Activated CD8-positive, alpha-beta memory T cell treated with anti-CD3 and anti-CD28 coated beads for 36 hours (primary cell): ENCODE results near the gene EHMT1. TPM values are rescaled to one million over a fixed set of nuclear protein-coding genes. Genes with fewer than 3 reads are reported as not detected.
"Not testable (repeated sequence)": the region's sequence is repeated elsewhere in the genome, so short reads cannot be mapped to it uniquely, and the experiment has no call there.

Experiments used
- CTCF ChIA-PET: fragments of 350-600 bp; sonication (Branson Sonifier 250); formaldehyde crosslinking; loops from one replicate; lab custom pipeline; 2021; ENCODE audit warnings: antibody characterized with exemption; lab: Charles Lee
- POLR2A ChIA-PET: fragments of 350-600 bp; sonication (Branson Sonifier 250); formaldehyde crosslinking; loops from one replicate; lab custom pipeline; 2021; ENCODE audit warnings: antibody characterized with exemption; lab: Charles Lee
- total RNA-seq, 2 experiments: library from RNA; stranded (reverse); gene quantifications; one replicate each; pipeline ENCODE4 v1.2.3, GENCODE V29; 2021

The EHMT1 gene
- total RNA-seq, 2 experiments from 2014 or later, result 69.9 to 75.4 TPM

GRCh38 chr9:137876269-137876668, 257.5 kb downstream of the EHMT1 start:
- POLR2A ChIA-PET, result no interaction called here
- CTCF ChIA-PET, result no interaction called here

- POLR2A ChIA-PET, result no interaction called here
These were observed 258.1 kb downstream of the EHMT1 start for GRCh38 chr9:137876781-137877386.

GRCh38 chr9:137877506-137878122, 258.8 kb downstream of the EHMT1 start, which contains the start of gene CACNA1B:
TSS of gene CACNA1B (plus strand) at chr9:137877782. CDS start at chr9:137877934, 152 bp downstream.
- CTCF ChIA-PET, result interaction anchor here (0.5 kb wide), 1 partner anchor 150 kb away, joined by 4 read pairs; no protein-coding TSS in a partner anchor
- POLR2A ChIA-PET, result not testable (repeated sequence)

More at GRCh38 chr9:137876781-137877386, 258.1 kb downstream of the EHMT1 start:
- CTCF ChIA-PET, result interaction anchor here (0.5 kb wide), 1 partner anchor 71 kb away, joined by 4 read pairs; no protein-coding TSS in a partner anchor

DNA sequence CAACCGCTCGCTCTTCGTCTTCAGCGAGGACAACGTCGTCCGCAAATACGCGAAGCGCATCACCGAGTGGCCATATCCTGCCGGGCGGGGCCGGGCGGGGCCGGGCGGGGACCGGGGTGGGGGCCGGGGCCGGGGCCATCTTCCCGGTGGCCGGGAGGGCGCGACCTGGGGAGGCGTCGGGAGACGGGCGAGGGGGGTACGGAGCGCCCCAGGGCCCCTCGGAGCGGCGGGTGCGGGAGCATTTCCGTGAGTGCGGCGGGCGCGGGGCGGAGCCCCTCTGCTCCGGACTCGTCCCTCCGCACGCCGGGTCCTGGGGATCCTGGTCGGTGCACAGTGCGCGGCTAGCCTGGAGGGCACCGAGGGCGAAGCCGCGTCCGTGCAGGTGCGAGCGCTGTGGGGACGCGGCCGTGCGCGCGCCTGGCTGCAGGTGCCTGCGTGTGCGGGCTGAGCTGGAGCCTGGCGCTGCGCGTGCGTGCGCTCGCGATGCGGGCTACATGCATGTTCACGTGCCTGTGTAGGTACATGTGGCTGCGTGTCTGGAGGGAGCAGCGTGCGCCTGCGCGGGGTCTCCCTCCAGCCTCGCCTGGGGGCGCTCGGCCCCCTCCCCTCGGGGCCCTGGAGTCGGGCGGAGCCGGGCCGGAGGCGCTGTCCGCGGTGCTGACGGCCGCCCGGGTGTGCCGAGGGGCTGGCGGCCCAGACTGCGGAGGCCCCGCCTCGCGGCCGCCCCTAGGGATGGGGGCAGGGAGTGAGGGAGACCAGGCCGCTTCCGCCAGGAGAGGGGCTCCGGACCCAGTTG, 259.5 kb downstream of the EHMT1 start:
- POLR2A ChIA-PET, result no interaction called here
- CTCF ChIA-PET, result no interaction called here

DNA sequence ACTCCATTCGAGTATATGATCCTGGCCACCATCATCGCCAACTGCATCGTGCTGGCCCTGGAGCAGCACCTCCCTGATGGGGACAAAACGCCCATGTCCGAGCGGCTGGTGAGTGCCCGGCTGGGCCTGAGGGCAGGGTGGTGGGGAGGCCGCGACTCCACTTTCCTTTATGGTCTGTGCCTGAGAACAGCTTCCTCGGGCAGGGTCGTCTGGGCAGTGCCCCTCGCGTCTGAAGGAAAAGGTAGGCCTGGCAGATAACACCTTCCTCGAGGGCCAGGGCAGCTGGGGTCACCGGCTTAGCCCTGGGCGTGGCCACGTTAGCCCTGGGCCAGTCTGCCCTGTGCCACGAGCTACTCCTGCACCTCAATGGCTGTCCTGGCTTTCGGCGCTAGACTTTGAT, 260.2 kb downstream of the EHMT1 start:
- ChIA-PET POLR2A (no interaction called here), CTCF (no interaction called here)

GRCh38 chr9:137879566-137880150, 260.9 kb downstream of the EHMT1 start:
- CTCF ChIA-PET, result no interaction called here
- POLR2A ChIA-PET, result no interaction called here

DNA sequence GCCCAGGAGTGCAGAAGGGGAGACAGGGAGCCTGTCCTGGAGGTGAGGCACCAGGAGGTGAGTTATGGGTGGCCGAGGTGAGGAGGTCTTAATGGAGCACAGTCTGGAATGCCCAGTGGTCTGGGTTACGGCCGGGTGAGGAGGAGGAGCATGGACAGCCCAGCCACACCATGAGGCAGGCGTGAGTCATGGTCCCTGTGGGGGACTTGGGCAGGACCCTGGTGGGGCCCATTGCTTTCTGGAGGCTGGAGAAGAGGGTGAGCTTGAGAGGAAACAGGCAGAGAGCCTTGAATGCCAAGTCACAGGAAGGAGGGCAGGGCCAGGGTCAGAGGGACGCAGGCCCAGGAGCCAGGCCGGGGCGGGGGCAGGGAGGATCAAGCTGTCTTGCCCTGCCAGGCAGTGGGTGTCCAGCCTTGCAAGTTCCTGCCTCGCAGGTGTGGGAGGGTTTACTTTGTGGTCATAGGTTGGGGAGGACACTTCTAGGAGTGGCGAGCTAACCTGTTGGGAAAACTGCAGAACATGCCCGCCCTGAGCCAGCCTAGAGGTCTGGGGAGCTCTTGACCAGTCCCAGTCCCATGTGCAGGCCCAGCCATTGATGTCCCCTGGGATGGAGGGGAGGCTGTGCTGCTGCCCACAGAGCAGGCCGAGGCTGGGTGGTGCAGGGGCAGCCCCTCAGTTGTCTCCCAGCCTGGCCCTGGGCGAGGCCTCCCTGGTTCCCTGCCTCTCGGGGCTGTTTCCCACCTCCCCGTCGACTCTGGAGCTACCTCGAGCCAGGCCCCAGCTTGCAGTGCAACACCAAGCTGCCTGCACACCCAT, 261.6 kb downstream of the EHMT1 start:
- CTCF ChIA-PET, result no interaction called here
- POLR2A ChIA-PET, result no interaction called here

- ChIA-PET POLR2A (no interaction called here), CTCF (no interaction called here)
These were observed 262.2 kb downstream of the EHMT1 start for GRCh38 chr9:137880976-137881530.

- ChIA-PET CTCF (no interaction called here), POLR2A (no interaction called here)
These were observed 263.0 kb downstream of the EHMT1 start for GRCh38 chr9:137881591-137882505.

GRCh38 chr9:137882506-137882821, 263.7 kb downstream of the EHMT1 start:
- ChIA-PET POLR2A (no interaction called here), CTCF (no interaction called here)

- POLR2A ChIA-PET, CTCF ChIA-PET: not testable (repeated sequence)
These were observed 265.2 kb downstream of the EHMT1 start for GRCh38 chr9:137883977-137884376.

GRCh38 chr9:137884547-137884946, 265.7 kb downstream of the EHMT1 start:
- CTCF ChIA-PET, POLR2A ChIA-PET: not testable (repeated sequence)

DNA sequence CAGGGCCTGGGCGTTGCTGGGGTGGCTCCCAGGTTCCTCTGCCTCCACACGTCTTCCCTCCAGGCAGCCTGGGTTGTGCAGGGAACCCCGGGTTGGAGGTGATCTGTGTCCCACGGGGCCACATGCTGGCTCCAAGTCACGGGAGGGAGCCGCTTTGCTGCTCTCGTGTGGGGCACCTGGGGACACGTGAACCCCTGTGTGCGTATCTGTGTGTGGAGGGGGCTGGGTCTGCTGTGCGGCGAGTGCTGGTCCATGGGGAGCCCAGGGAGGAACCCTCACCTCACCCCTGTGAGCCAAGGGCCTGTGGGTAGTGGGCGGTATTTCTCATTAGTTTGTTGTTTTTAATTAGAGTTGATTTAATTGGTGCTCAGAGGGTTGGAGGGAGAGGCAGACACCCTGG, 266.3 kb downstream of the EHMT1 start:
- POLR2A ChIA-PET, CTCF ChIA-PET: not testable (repeated sequence)

Other genes with a start within 250 kb of the EHMT1 start
- gene EXD3, start 195.8 kb upstream of the EHMT1 start, total RNA-seq, result 1 to 10 TPM; 3.4 to 3.7 TPM
- under 1 TPM; 0.40 to 0.67 TPM for gene NOXA1, start 195.6 kb upstream of the EHMT1 start, total RNA-seq
- not detected for gene ENTPD8, start 177.6 kb upstream of the EHMT1 start, total RNA-seq
- gene NSMF, start 159.7 kb upstream of the EHMT1 start, total RNA-seq, result 10 to 100 TPM; 62.9 to 63.3 TPM
- gene PNPLA7, start 68.6 kb upstream of the EHMT1 start, total RNA-seq, result 1 to 10 TPM; 2.6 to 3.4 TPM
- 10 to 100 TPM; 61.0 to 64.7 TPM for gene MRPL41, start 67.1 kb upstream of the EHMT1 start, total RNA-seq
- 10 to 100 TPM; 36.5 to 38.3 TPM for gene DPH7, start 40.1 kb upstream of the EHMT1 start, total RNA-seq
- 10 to 100 TPM; 75.3 to 76.8 TPM for gene ZMYND19, start 28.5 kb upstream of the EHMT1 start, total RNA-seq
- gene ARRDC1, start 13.3 kb upstream of the EHMT1 start, total RNA-seq, result 10 to 100 TPM; 31.2 to 35.1 TPM